ENCODE data around the gene SMARCA4. TPM values are rescaled to one million over a fixed set of nuclear protein-coding genes. Genes with fewer than 3 reads are reported as not detected.
"Not testable (repeated sequence)": the region's sequence is repeated elsewhere in the genome, so short reads cannot be mapped to it uniquely, and the experiment has no call there.

The SMARCA4 gene
- total and polyA plus RNA-seq, 4 experiments from 2014 or later, result 2.1 to 118 (median 68.1) TPM

GRCh38 chr19:11079999-11080398 lies 119.2 kb downstream of the SMARCA4 start:
- Histone ChIP-seq H3K27ac (ENCODE audit: low read depth, low read length) (no peak overlapping the region), H3K9me3 (ENCODE audit: control insufficient read depth in 1 of 2, low read length in 2 of 2) (no peaks in the 10 kb centered on the region), H3K4me3 (ENCODE audit: low read length in 2 of 2) (no peak overlapping the region), H3K36me3 (ENCODE audit: insufficient read depth, low read length) (no peaks in the 10 kb centered on the region), H3K4me1 (ENCODE audit: insufficient read depth, low read length) (peaks cover 10% of the 10 kb centered on the region), H3K27me3 (ENCODE audit: insufficient read depth, low read length) (no peaks in the 10 kb centered on the region)
- ChIA-PET CTCF (ENCODE audit: partially characterized antibody) (interaction anchor here (0.6 to 1.6 kb wide), 2 partner anchors 44 to 66 kb away, joined by 4 read pairs; no protein-coding TSS in a partner anchor), POLR2A (ENCODE audit: partially characterized antibody) (interaction anchor here (1.1 kb wide), 1 partner anchor 10 kb away, joined by 3 read pairs; no protein-coding TSS in a partner anchor)
- Mint-ChIP-seq H3K27me3 (no peaks in the 10 kb centered on the region), H3K4me3 (no peak overlapping the region), H3K27ac (no peak overlapping the region), H3K4me1 (peaks cover 0 to 13% (median 1%) of the 10 kb centered on the region in 4 donors), H3K36me3 (no peaks in the 10 kb centered on the region), H3K9me3 (no peaks in the 10 kb centered on the region)
- DNase-seq, result no peak
- intact Hi-C loops (cut with micrococcal nuclease), result no loop called here

GRCh38 chr19:11087870-11088505 lies 127.2 kb downstream of the SMARCA4 start:
- no peak overlapping the region for H3K4me3 ChIP-seq (ENCODE audit: low read length in 2 of 2)
- H3K27me3 ChIP-seq (ENCODE audit: insufficient read depth, low read length), result no peaks in the 10 kb centered on the region
- no peak for DNase-seq
- intact Hi-C loops (cut with micrococcal nuclease), result no loop called here
- peaks cover 0 to 10% of the 10 kb centered on the region in 2 donors for H3K36me3 Mint-ChIP-seq
- H3K27me3 Mint-ChIP-seq, result no peaks in the 10 kb centered on the region
- H3K4me3 Mint-ChIP-seq, result peak overlapping the region in 2 of 8 donors; percentile 4 to 45
- ChIA-PET CTCF (ENCODE audit: partially characterized antibody) (interaction anchor here (1.1 to 7.8 kb wide), 4 partner anchors 21 to 52 kb away, joined by 3 to 39 read pairs (median 16); no protein-coding TSS in a partner anchor), POLR2A (ENCODE audit: partially characterized antibody) (interaction anchor here (0.7 to 5.7 kb wide), 4 partner anchors 13 to 53 kb away, joined by 4 to 50 read pairs (median 24); no protein-coding TSS in a partner anchor)
- H3K4me1 ChIP-seq (ENCODE audit: insufficient read depth, low read length), result peaks cover 53% of the 10 kb centered on the region
- H3K36me3 ChIP-seq (ENCODE audit: insufficient read depth, low read length), result no peaks in the 10 kb centered on the region
- H3K27ac ChIP-seq (ENCODE audit: low read depth, low read length), result no peak overlapping the region
- peak overlapping the region in 4 of 7 donors; percentile 90 to 97 (median 92) for H3K27ac Mint-ChIP-seq
- H3K4me1 Mint-ChIP-seq, result peaks cover 19 to 52% (median 30%) of the 10 kb centered on the region in 4 donors
- H3K9me3 ChIP-seq (ENCODE audit: control insufficient read depth in 1 of 2, low read length in 2 of 2), result no peaks in the 10 kb centered on the region
- no peaks in the 10 kb centered on the region for H3K9me3 Mint-ChIP-seq

- Histone ChIP-seq H3K36me3 (ENCODE audit: insufficient read depth, low read length) (no peaks in the 10 kb centered on the region), H3K4me3 (ENCODE audit: low read length in 2 of 2) (peak overlapping the region; percentile 43 to 64), H3K27ac (ENCODE audit: low read depth, low read length) (peak overlapping the region; percentile 98), H3K9me3 (ENCODE audit: control insufficient read depth in 1 of 2, low read length in 2 of 2) (no peaks in the 10 kb centered on the region), H3K27me3 (ENCODE audit: insufficient read depth, low read length) (no peaks in the 10 kb centered on the region), H3K4me1 (ENCODE audit: insufficient read depth, low read length) (peaks cover 60% of the 10 kb centered on the region)
- Mint-ChIP-seq H3K4me1 (peaks cover 20 to 55% (median 34%) of the 10 kb centered on the region in 4 donors), H3K4me3 (peak overlapping the region; percentile 81 to 93 (median 88)), H3K36me3 (peaks cover 0 to 10% of the 10 kb centered on the region in 2 donors), H3K9me3 (no peaks in the 10 kb centered on the region), H3K27ac (peak overlapping the region; percentile 92 to 97 (median 95)), H3K27me3 (no peaks in the 10 kb centered on the region)
- POLR2A ChIA-PET (ENCODE audit: partially characterized antibody), result interaction anchor here (0.6 to 5.7 kb wide), 10 partner anchors 9 to 286 kb away, joined by 3 to 50 read pairs (median 6); partner anchors contain the start of genes SMARCA4 and SWSAP1
- CTCF ChIA-PET (ENCODE audit: partially characterized antibody), result interaction anchor here (1.1 to 7.8 kb wide), 4 partner anchors 37 to 292 kb away, joined by 3 to 39 read pairs (median 16); no protein-coding TSS in a partner anchor
- intact Hi-C loops (cut with micrococcal nuclease), result no loop called here
- no peak for DNase-seq
These were observed 127.8 kb downstream of the SMARCA4 start for GRCh38 chr19:11088506-11089253.

GRCh38 chr19:11089254-11090013 lies 128.6 kb downstream of the SMARCA4 start, which contains the start of gene LDLR:
Gene LDLR (plus strand): TSS chr19:11089463. CDS start chr19:11089549, 86 bp downstream.
- peak; percentile 77 to 89 (median 80) for DNase-seq
- peak within 1 kb of the TSS; percentile 93 to 100 (median 99) for H3K27ac Mint-ChIP-seq
- Histone ChIP-seq H3K27me3 (ENCODE audit: insufficient read depth, low read length) (no peaks in the 10 kb centered on the region), H3K36me3 (ENCODE audit: insufficient read depth, low read length) (no peaks in the 10 kb centered on the region), H3K9me3 (ENCODE audit: control insufficient read depth in 1 of 2, low read length in 2 of 2) (no peaks in the 10 kb centered on the region), H3K4me1 (ENCODE audit: insufficient read depth, low read length) (peaks cover 59% of the 10 kb centered on the region), H3K27ac (ENCODE audit: low read depth, low read length) (peak within 1 kb of the TSS; percentile 98), H3K4me3 (ENCODE audit: low read length in 2 of 2) (peak within 1 kb of the TSS; percentile 43 to 64)
- H3K27me3 Mint-ChIP-seq, result no peaks in the 10 kb centered on the region
- intact Hi-C loops (cut with micrococcal nuclease), result loop anchor here (1.0 to 2.0 kb wide), 4 partner anchors 37 to 129 kb away; partner anchors contain the start of gene SMARCA4
- peaks cover 20 to 55% (median 36%) of the 10 kb centered on the region in 4 donors for H3K4me1 Mint-ChIP-seq
- H3K9me3 Mint-ChIP-seq, result no peaks in the 10 kb centered on the region
- peak within 1 kb of the TSS; percentile 81 to 93 (median 88) for H3K4me3 Mint-ChIP-seq
- H3K36me3 Mint-ChIP-seq, result peaks cover 0 to 11% of the 10 kb centered on the region in 2 donors
- CTCF ChIA-PET (ENCODE audit: partially characterized antibody), result interaction anchor here (1.1 to 7.8 kb wide), 4 partner anchors 37 to 291 kb away, joined by 3 to 39 read pairs (median 16); no protein-coding TSS in a partner anchor
- POLR2A ChIA-PET (ENCODE audit: partially characterized antibody), result interaction anchor here (0.6 to 5.7 kb wide), 13 partner anchors 8 to 285 kb away, joined by 3 to 50 read pairs (median 5); partner anchors contain the start of genes SMARCA4, SWSAP1 and TMED1

GRCh38 chr19:11090014-11090263 lies 129.1 kb downstream of the SMARCA4 start:
- CTCF ChIA-PET (ENCODE audit: partially characterized antibody), result interaction anchor here (1.1 to 7.8 kb wide), 4 partner anchors 36 to 291 kb away, joined by 3 to 39 read pairs (median 16); no protein-coding TSS in a partner anchor
- POLR2A ChIA-PET (ENCODE audit: partially characterized antibody), result interaction anchor here (0.7 to 5.7 kb wide), 12 partner anchors 10 to 285 kb away, joined by 3 to 50 read pairs (median 4); partner anchors contain the start of genes SMARCA4, SWSAP1 and TMED1
- H3K4me3 ChIP-seq (ENCODE audit: low read length in 2 of 2), result peak overlapping the region in 1 of 2 donors; percentile 64
- peaks cover 61% of the 10 kb centered on the region for H3K4me1 ChIP-seq (ENCODE audit: insufficient read depth, low read length)
- H3K4me3 Mint-ChIP-seq, result peak overlapping the region; percentile 81 to 93 (median 88)
- not testable (repeated sequence) for H3K27me3 ChIP-seq (ENCODE audit: insufficient read depth, low read length); H3K27me3 Mint-ChIP-seq; H3K36me3 ChIP-seq (ENCODE audit: insufficient read depth, low read length); H3K9me3 Mint-ChIP-seq; H3K9me3 ChIP-seq (ENCODE audit: control insufficient read depth in 1 of 2, low read length in 2 of 2)
- peak overlapping the region; percentile 98 for H3K27ac ChIP-seq (ENCODE audit: low read depth, low read length)
- peak in 1 of 5 donors; percentile 62 for DNase-seq
- intact Hi-C loops (cut with micrococcal nuclease), result loop anchor here (1.0 to 2.0 kb wide), 4 partner anchors 37 to 129 kb away; partner anchors contain the start of gene SMARCA4
- H3K36me3 Mint-ChIP-seq, result peaks cover 0 to 16% of the 10 kb centered on the region in 2 donors
- peaks cover 24 to 59% (median 41%) of the 10 kb centered on the region in 4 donors for H3K4me1 Mint-ChIP-seq
- H3K27ac Mint-ChIP-seq, result peak overlapping the region; percentile 92 to 97 (median 95)

- POLR2A ChIA-PET (ENCODE audit: partially characterized antibody), result interaction anchor here (0.7 to 5.7 kb wide), 16 partner anchors 9 to 291 kb away, joined by 3 to 50 read pairs (median 4); partner anchors contain the start of genes SMARCA4, SPC24 and SWSAP1
- Histone ChIP-seq H3K9me3 (ENCODE audit: control insufficient read depth in 1 of 2, low read length in 2 of 2) (no peaks in the 10 kb centered on the region), H3K4me3 (ENCODE audit: low read length in 2 of 2) (peak overlapping the region; percentile 43 to 64), H3K27ac (ENCODE audit: low read depth, low read length) (peak overlapping the region; percentile 98), H3K4me1 (ENCODE audit: insufficient read depth, low read length) (peaks cover 61% of the 10 kb centered on the region), H3K27me3 (ENCODE audit: insufficient read depth, low read length) (no peaks in the 10 kb centered on the region), H3K36me3 (ENCODE audit: insufficient read depth, low read length) (no peaks in the 10 kb centered on the region)
- H3K27me3 Mint-ChIP-seq, result no peaks in the 10 kb centered on the region
- H3K27ac Mint-ChIP-seq, result peak overlapping the region; percentile 93 to 100 (median 99)
- H3K4me1 Mint-ChIP-seq, result peaks cover 26 to 59% (median 43%) of the 10 kb centered on the region in 4 donors
- peak; percentile 94 to 98 (median 97) for DNase-seq
- H3K9me3 Mint-ChIP-seq, result no peaks in the 10 kb centered on the region
- CTCF ChIA-PET (ENCODE audit: partially characterized antibody), result interaction anchor here (0.6 to 7.8 kb wide), 5 partner anchors 36 to 989 kb away, joined by 3 to 39 read pairs (median 4); no protein-coding TSS in a partner anchor
- H3K4me3 Mint-ChIP-seq, result peak overlapping the region; percentile 81 to 93 (median 88)
- peaks cover 0 to 18% of the 10 kb centered on the region in 2 donors for H3K36me3 Mint-ChIP-seq
- intact Hi-C loops (cut with micrococcal nuclease), result loop anchor here (1.0 to 2.0 kb wide), 4 partner anchors 36 to 130 kb away; partner anchors contain the start of gene SMARCA4
These were observed 129.6 kb downstream of the SMARCA4 start for GRCh38 chr19:11090264-11090996.

Data from CD4-positive, alpha-beta memory T cell (primary cell).